AG09309 (cell line): ENCODE measurements around the gene MRPL33.

Experiments used
- DNase-seq: peaks from one replicate; pipeline ENCODE4 v3.0.0-alpha.2; 2010; ENCODE audit warnings: low read depth
- H3K4me3 ChIP-seq: 2 replicates; pipeline ENCODE4 v1.5.1; 2011; ENCODE audit warnings: mild to moderate bottlenecking, low read depth, low read length, moderate library complexity; ENCODE audit not compliant: control insufficient read depth
- CTCF ChIP-seq: IDR thresholded peaks from 2 replicates; pipeline ENCODE4 v1.5.1; 2011; ENCODE audit warnings: mild to moderate bottlenecking, low read depth, low read length, inconsistent platforms; ENCODE audit not compliant: insufficient read depth, control insufficient read depth; ENCODE audit errors: missing control alignments

MRPL33 gene

GRCh38 chr2:27806311-27807059 lies 35.0 kb downstream of the MRPL33 start:
- H3K4me3 ChIP-seq = no peak overlapping the region
- TF ChIP-seq CTCF = no peak

GRCh38 chr2:27807476-27807875 lies 36.0 kb downstream of the MRPL33 start:
- no peak overlapping the region for H3K4me3 ChIP-seq
- no peak for DNase-seq
- peak; percentile 68 for TF ChIP-seq CTCF

More at GRCh38 chr2:27806311-27807059, 35.0 kb downstream of the MRPL33 start:
- DNase-seq = no peak

- no peak overlapping the region for H3K4me3 ChIP-seq
- no peak for DNase-seq
- no peak for TF ChIP-seq CTCF
Observed at GRCh38 chr2:27808418-27808817, 36.9 kb downstream of the MRPL33 start.

GRCh38 chr2:27808984-27809383 lies 37.5 kb downstream of the MRPL33 start:
- TF ChIP-seq CTCF = no peak
- DNase-seq = no peak
- no peak overlapping the region for H3K4me3 ChIP-seq

GRCh38 chr2:27809761-27810241 lies 38.3 kb downstream of the MRPL33 start:
- TF ChIP-seq CTCF = no peak
- no peak overlapping the region for H3K4me3 ChIP-seq
- no peak for DNase-seq

GRCh38 chr2:27810455-27810854 lies 38.9 kb downstream of the MRPL33 start:
- TF ChIP-seq CTCF = no peak
- no peak overlapping the region for H3K4me3 ChIP-seq
- no peak for DNase-seq
